Measurements from ENCODE around the gene ISCU. TPM values are rescaled to one million over a fixed set of nuclear protein-coding genes. Genes with fewer than 3 reads are reported as not detected.

ISCU gene
- total RNA-seq, 1 donor from 2014 or later: 67.8 TPM

GRCh38 chr12:108575199-108575912, 13.0 kb downstream of the ISCU start:
- H3K27me3 Mint-ChIP-seq (ENCODE audit: unreplicated experiment): peaks cover 3% of the 10 kb centered on the region
- no peak overlapping the region for H3K4me3 Mint-ChIP-seq (ENCODE audit: unreplicated experiment)
- peaks cover 9% of the 10 kb centered on the region for H3K4me1 Mint-ChIP-seq (ENCODE audit: unreplicated experiment)
- H3K9me3 Mint-ChIP-seq (ENCODE audit: unreplicated experiment): no peaks in the 10 kb centered on the region
- H3K36me3 Mint-ChIP-seq (ENCODE audit: low read depth, unreplicated experiment): peaks cover 11% of the 10 kb centered on the region
- no peak for TF ChIP-seq CTCF (IDR thresholded peaks at IDR 0.05; ENCODE audit: unreplicated experiment)
- H3K27ac Mint-ChIP-seq (ENCODE audit: unreplicated experiment): no peak overlapping the region
- no peak for DNase-seq (ENCODE audit: low spot score)

- Mint-ChIP-seq H3K9me3 (ENCODE audit: unreplicated experiment) (no peaks in the 10 kb centered on the region), H3K27ac (ENCODE audit: unreplicated experiment) (no peak overlapping the region), H3K27me3 (ENCODE audit: unreplicated experiment) (peaks cover 3% of the 10 kb centered on the region), H3K4me1 (ENCODE audit: unreplicated experiment) (peaks cover 9% of the 10 kb centered on the region), H3K4me3 (ENCODE audit: unreplicated experiment) (no peak overlapping the region), H3K36me3 (ENCODE audit: low read depth, unreplicated experiment) (peaks cover 11% of the 10 kb centered on the region)
- TF ChIP-seq CTCF (IDR thresholded peaks at IDR 0.05; ENCODE audit: unreplicated experiment): no peak
- no peak for DNase-seq (ENCODE audit: low spot score)
Observed at GRCh38 chr12:108576660-108577234, 14.4 kb downstream of the ISCU start.

- Mint-ChIP-seq H3K27me3 (ENCODE audit: unreplicated experiment) (peaks cover 3% of the 10 kb centered on the region), H3K27ac (ENCODE audit: unreplicated experiment) (no peak overlapping the region), H3K4me1 (ENCODE audit: unreplicated experiment) (peaks cover 9% of the 10 kb centered on the region), H3K9me3 (ENCODE audit: unreplicated experiment) (no peaks in the 10 kb centered on the region), H3K4me3 (ENCODE audit: unreplicated experiment) (peak overlapping the region; percentile 51), H3K36me3 (ENCODE audit: low read depth, unreplicated experiment) (peaks cover 11% of the 10 kb centered on the region)
- DNase-seq (ENCODE audit: low spot score): no peak
- no peak for TF ChIP-seq CTCF (IDR thresholded peaks at IDR 0.05; ENCODE audit: unreplicated experiment)
Observed at GRCh38 chr12:108577458-108577857, 15.1 kb downstream of the ISCU start.

DNA sequence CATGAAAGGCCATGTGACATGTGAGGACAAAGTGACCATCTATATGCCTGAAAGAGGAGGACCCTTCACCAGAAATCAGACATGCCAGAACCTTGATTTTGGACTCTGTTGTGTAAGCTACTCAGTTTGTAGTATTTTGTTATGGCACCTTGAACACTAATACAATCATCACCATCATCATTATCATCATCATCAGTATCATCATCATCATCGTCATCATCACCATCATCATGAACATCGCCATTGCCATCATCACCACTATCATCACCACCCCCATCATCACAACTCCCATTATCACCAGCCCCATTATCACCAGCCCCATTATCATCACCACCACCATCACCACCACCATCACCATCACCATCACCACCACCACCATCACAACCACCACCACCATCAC, 15.9 kb downstream of the ISCU start:
- peaks cover 9% of the 10 kb centered on the region for H3K4me1 Mint-ChIP-seq (ENCODE audit: unreplicated experiment)
- DNase-seq (ENCODE audit: low spot score): no peak
- H3K36me3 Mint-ChIP-seq (ENCODE audit: low read depth, unreplicated experiment): peaks cover 11% of the 10 kb centered on the region
- no peak for TF ChIP-seq CTCF (IDR thresholded peaks at IDR 0.05; ENCODE audit: unreplicated experiment)
- no peak overlapping the region for H3K27ac Mint-ChIP-seq (ENCODE audit: unreplicated experiment)
- H3K4me3 Mint-ChIP-seq (ENCODE audit: unreplicated experiment): no peak overlapping the region
- no peaks in the 10 kb centered on the region for H3K9me3 Mint-ChIP-seq (ENCODE audit: unreplicated experiment)
- H3K27me3 Mint-ChIP-seq (ENCODE audit: unreplicated experiment): peaks cover 3% of the 10 kb centered on the region

- H3K36me3 Mint-ChIP-seq (ENCODE audit: low read depth, unreplicated experiment): peaks cover 11% of the 10 kb centered on the region
- DNase-seq (ENCODE audit: low spot score): no peak
- TF ChIP-seq CTCF (IDR thresholded peaks at IDR 0.05; ENCODE audit: unreplicated experiment): no peak
- H3K4me3 Mint-ChIP-seq (ENCODE audit: unreplicated experiment): peak overlapping the region; percentile 4
- H3K9me3 Mint-ChIP-seq (ENCODE audit: unreplicated experiment): no peaks in the 10 kb centered on the region
- H3K27me3 Mint-ChIP-seq (ENCODE audit: unreplicated experiment): peaks cover 3% of the 10 kb centered on the region
- H3K4me1 Mint-ChIP-seq (ENCODE audit: unreplicated experiment): peaks cover 9% of the 10 kb centered on the region
- H3K27ac Mint-ChIP-seq (ENCODE audit: unreplicated experiment): no peak overlapping the region
Observed at GRCh38 chr12:108578813-108579212, 16.4 kb downstream of the ISCU start.

Data from endothelial cell (in vitro differentiated cells).